GM12875 (cell line): ENCODE data around the gene NELL1.
A peak's percentile ranks its signal among the peaks of the same experiment; 100 is the strongest.

Experiments
- H3K4me3 ChIP-seq: one replicate; pipeline ENCODE4 v1.5.1; 2011; ENCODE audit warnings: low read depth, low read length, control low read depth
- CTCF ChIP-seq: IDR thresholded peaks from 2 replicates; pipeline ENCODE4 v1.5.1; 2011; ENCODE audit warnings: low read depth, mild to moderate bottlenecking, control low read depth, inconsistent platforms, low read length, moderate library complexity, borderline replicate concordance; ENCODE audit not compliant: insufficient read depth

NELL1 gene

GRCh38 chr11:21492931-21493330 lies 823.5 kb downstream of the NELL1 start:
- no peak for TF ChIP-seq CTCF
- H3K4me3 ChIP-seq, result no peak overlapping the region

- no peak overlapping the region for H3K4me3 ChIP-seq
- no peak for TF ChIP-seq CTCF
Observed at GRCh38 chr11:21494946-21495345, 825.6 kb downstream of the NELL1 start.

- H3K4me3 ChIP-seq, result no peak overlapping the region
- TF ChIP-seq CTCF, result no peak
Observed at GRCh38 chr11:21495879-21496278, 826.5 kb downstream of the NELL1 start.

- no peak for TF ChIP-seq CTCF
- no peak overlapping the region for H3K4me3 ChIP-seq
Observed at GRCh38 chr11:21501245-21501644, 831.9 kb downstream of the NELL1 start.

GRCh38 chr11:21505070-21505469 lies 835.7 kb downstream of the NELL1 start:
- TF ChIP-seq CTCF, result no peak
- no peak overlapping the region for H3K4me3 ChIP-seq

- TF ChIP-seq CTCF, result peak; percentile 67
- H3K4me3 ChIP-seq, result no peak overlapping the region
Observed at GRCh38 chr11:21511835-21512440, 842.6 kb downstream of the NELL1 start.

GRCh38 chr11:21514316-21514715 lies 844.9 kb downstream of the NELL1 start:
- TF ChIP-seq CTCF, result 0 out of 2 replicates have a peak, but pooled peaks have one; percentile 20
- no peak overlapping the region for H3K4me3 ChIP-seq
